Measurements from ENCODE around the gene PIP5K1B. TPM values are rescaled to one million over a fixed set of nuclear protein-coding genes. Genes with fewer than 3 reads are reported as not detected.

The PIP5K1B gene
- total RNA-seq, 1 donor from 2014 or later, result 1.3 TPM

- DNase-seq (ENCODE audit: low read depth) (no peak), FAIRE-seq (no peak)
- no peaks in the 10 kb centered on the region for H3K36me3 Mint-ChIP-seq (ENCODE audit: low read depth, unreplicated experiment)
- no peak overlapping the region for H3K4me3 ChIP-seq (ENCODE audit: insufficient read depth, low read depth, low read length)
- H3K9me3 ChIP-seq (ENCODE audit: insufficient read depth, low read depth, low read length), result no peaks in the 10 kb centered on the region
- H2AFZ ChIP-seq (ENCODE audit: low read depth, low read length), result no peak overlapping the region
- H3K27ac ChIP-seq (ENCODE audit: low read depth, low read length), result no peak overlapping the region
- TF ChIP-seq CTCF (IDR thresholded peaks at IDR 0.05; ENCODE audit: insufficient read depth, low read depth, low read length) (no peak), EZH2 (IDR thresholded peaks at IDR 0.05; ENCODE audit: insufficient read depth, low read length) (no peak)
- no peak overlapping the region for H3K4me3 Mint-ChIP-seq (ENCODE audit: unreplicated experiment)
- H4K20me1 ChIP-seq (ENCODE audit: insufficient read depth, low read length), result no peaks in the 10 kb centered on the region
- H3K27ac Mint-ChIP-seq (ENCODE audit: unreplicated experiment), result no peak overlapping the region
- H3K4me1 Mint-ChIP-seq (ENCODE audit: low read depth, unreplicated experiment), result no peaks in the 10 kb centered on the region
- H3K79me2 ChIP-seq (ENCODE audit: insufficient read depth, low read length), result no peaks in the 10 kb centered on the region
- no peaks in the 10 kb centered on the region for H3K27me3 ChIP-seq (ENCODE audit: insufficient read depth, low read length)
- no peak overlapping the region for H3K9ac ChIP-seq (ENCODE audit: low read length)
- no peaks in the 10 kb centered on the region for H3K36me3 ChIP-seq (ENCODE audit: insufficient read depth, low read length)
- no peak overlapping the region for H3K4me2 ChIP-seq (ENCODE audit: low read length)
- H3K27me3 Mint-ChIP-seq (ENCODE audit: low read depth, unreplicated experiment), result peaks cover 6% of the 10 kb centered on the region
- H3K9me3 Mint-ChIP-seq (ENCODE audit: unreplicated experiment), result peaks cover 4% of the 10 kb centered on the region
- no peaks in the 10 kb centered on the region for H3K4me1 ChIP-seq (ENCODE audit: insufficient read depth, low read length)
Observed at GRCh38 chr9:68934329-68934644, 229.2 kb downstream of the PIP5K1B start.

- H3K4me1 Mint-ChIP-seq (ENCODE audit: low read depth, unreplicated experiment), result no peaks in the 10 kb centered on the region
- peaks cover 9% of the 10 kb centered on the region for H3K27me3 Mint-ChIP-seq (ENCODE audit: low read depth, unreplicated experiment)
- no peak overlapping the region for H3K9ac ChIP-seq (ENCODE audit: low read length)
- no peaks in the 10 kb centered on the region for H3K36me3 Mint-ChIP-seq (ENCODE audit: low read depth, unreplicated experiment)
- H3K79me2 ChIP-seq (ENCODE audit: insufficient read depth, low read length), result no peaks in the 10 kb centered on the region
- H3K4me3 Mint-ChIP-seq (ENCODE audit: unreplicated experiment), result no peak overlapping the region
- H3K36me3 ChIP-seq (ENCODE audit: insufficient read depth, low read length), result no peaks in the 10 kb centered on the region
- no peak overlapping the region for H3K4me2 ChIP-seq (ENCODE audit: low read length)
- H4K20me1 ChIP-seq (ENCODE audit: insufficient read depth, low read length), result no peaks in the 10 kb centered on the region
- H3K4me3 ChIP-seq (ENCODE audit: insufficient read depth, low read depth, low read length), result no peak overlapping the region
- TF ChIP-seq EZH2 (IDR thresholded peaks at IDR 0.05; ENCODE audit: insufficient read depth, low read length) (no peak), CTCF (IDR thresholded peaks at IDR 0.05; ENCODE audit: insufficient read depth, low read depth, low read length) (no peak)
- H3K9me3 Mint-ChIP-seq (ENCODE audit: unreplicated experiment), result peaks cover 2% of the 10 kb centered on the region
- no peaks in the 10 kb centered on the region for H3K9me3 ChIP-seq (ENCODE audit: insufficient read depth, low read depth, low read length)
- no peak for FAIRE-seq
- H2AFZ ChIP-seq (ENCODE audit: low read depth, low read length), result no peak overlapping the region
- H3K27me3 ChIP-seq (ENCODE audit: insufficient read depth, low read length), result no peaks in the 10 kb centered on the region
- no peaks in the 10 kb centered on the region for H3K4me1 ChIP-seq (ENCODE audit: insufficient read depth, low read length)
- no peak overlapping the region for H3K27ac ChIP-seq (ENCODE audit: low read depth, low read length)
- no peak overlapping the region for H3K27ac Mint-ChIP-seq (ENCODE audit: unreplicated experiment)
- DNase-seq (ENCODE audit: low read depth), result no peak
Observed at GRCh38 chr9:68940573-68940972, 235.5 kb downstream of the PIP5K1B start.

DNA sequence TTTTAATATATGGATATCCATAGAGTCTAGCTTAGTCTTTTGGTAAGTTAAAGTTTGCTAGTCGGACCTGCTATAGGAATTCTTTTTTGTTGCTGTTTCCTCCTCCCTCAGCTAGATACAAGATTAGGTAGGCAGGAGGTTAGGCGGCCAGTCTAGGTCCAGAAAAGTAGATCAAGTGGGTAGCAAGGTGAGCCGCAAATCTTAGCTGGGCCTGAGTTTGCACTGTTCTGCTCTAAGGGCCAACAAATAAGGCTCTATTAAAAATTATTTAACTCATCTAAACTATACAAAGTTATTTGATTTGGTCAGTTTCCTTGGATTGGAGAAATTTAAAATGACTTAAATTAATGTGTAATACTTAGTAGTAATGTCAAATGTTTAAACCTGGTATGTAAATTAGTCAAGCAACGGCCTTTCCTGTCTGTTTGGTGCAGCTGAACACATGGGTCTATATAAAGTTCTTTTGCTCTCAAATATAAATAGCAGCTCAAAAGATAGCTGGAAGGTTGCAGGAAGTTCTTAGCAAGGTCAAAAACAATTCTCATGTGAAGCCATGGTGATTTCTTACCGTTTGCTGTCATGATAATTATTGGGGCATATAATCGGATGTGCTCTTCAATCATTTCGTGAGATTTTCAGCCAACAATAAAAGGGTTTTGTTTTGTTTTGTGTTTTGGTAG is 236.9 kb downstream of the PIP5K1B start:
- no peaks in the 10 kb centered on the region for H4K20me1 ChIP-seq (ENCODE audit: insufficient read depth, low read length)
- no peaks in the 10 kb centered on the region for H3K79me2 ChIP-seq (ENCODE audit: insufficient read depth, low read length)
- no peak for DNase-seq (ENCODE audit: low read depth)
- no peaks in the 10 kb centered on the region for H3K36me3 Mint-ChIP-seq (ENCODE audit: low read depth, unreplicated experiment)
- H3K27me3 ChIP-seq (ENCODE audit: insufficient read depth, low read length), result no peaks in the 10 kb centered on the region
- H3K4me1 ChIP-seq (ENCODE audit: insufficient read depth, low read length), result no peaks in the 10 kb centered on the region
- H3K27me3 Mint-ChIP-seq (ENCODE audit: low read depth, unreplicated experiment), result peaks cover 9% of the 10 kb centered on the region
- no peak for FAIRE-seq
- H3K27ac ChIP-seq (ENCODE audit: low read depth, low read length), result no peak overlapping the region
- H2AFZ ChIP-seq (ENCODE audit: low read depth, low read length), result no peak overlapping the region
- no peak overlapping the region for H3K9ac ChIP-seq (ENCODE audit: low read length)
- no peaks in the 10 kb centered on the region for H3K4me1 Mint-ChIP-seq (ENCODE audit: low read depth, unreplicated experiment)
- no peak overlapping the region for H3K4me3 ChIP-seq (ENCODE audit: insufficient read depth, low read depth, low read length)
- no peak overlapping the region for H3K4me3 Mint-ChIP-seq (ENCODE audit: unreplicated experiment)
- H3K27ac Mint-ChIP-seq (ENCODE audit: unreplicated experiment), result no peak overlapping the region
- TF ChIP-seq EZH2 (IDR thresholded peaks at IDR 0.05; ENCODE audit: insufficient read depth, low read length), result no peak
- TF ChIP-seq CTCF (IDR thresholded peaks at IDR 0.05; ENCODE audit: insufficient read depth, low read depth, low read length), result no peak
- H3K36me3 ChIP-seq (ENCODE audit: insufficient read depth, low read length), result no peaks in the 10 kb centered on the region
- no peaks in the 10 kb centered on the region for H3K9me3 ChIP-seq (ENCODE audit: insufficient read depth, low read depth, low read length)
- peaks cover 2% of the 10 kb centered on the region for H3K9me3 Mint-ChIP-seq (ENCODE audit: unreplicated experiment)
- H3K4me2 ChIP-seq (ENCODE audit: low read length), result no peak overlapping the region

Measured in astrocyte (in vitro differentiated cells and primary cell).